Measurements from ENCODE around the gene NDUFC1.

The NDUFC1 gene

GRCh38 chr4:139243448-139244365, 58.6 kb downstream of the NDUFC1 start:
- Histone ChIP-seq H3K36me3 (ENCODE audit: insufficient read depth, low read depth, low read length) (no peaks in the 10 kb centered on the region), H3K4me1 (ENCODE audit: insufficient read depth, low read length) (peaks cover 13% of the 10 kb centered on the region), H3K27ac (ENCODE audit: low read length) (no peak overlapping the region), H3K9me3 (ENCODE audit: insufficient read depth, low read depth, low read length) (peaks cover 6% of the 10 kb centered on the region; the same call in 1 of the 2 replicates), H3K4me3 (ENCODE audit: low read length) (no peak overlapping the region), H3K9ac (ENCODE audit: low read depth, low read length) (no peak overlapping the region), H3K27me3 (ENCODE audit: insufficient read depth, low read length) (no peaks in the 10 kb centered on the region)

GRCh38 chr4:139242511-139243051, 59.7 kb downstream of the NDUFC1 start:
- Histone ChIP-seq H3K36me3 (ENCODE audit: insufficient read depth, low read depth, low read length) (no peaks in the 10 kb centered on the region), H3K9me3 (ENCODE audit: insufficient read depth, low read depth, low read length) (peaks cover 11% of the 10 kb centered on the region; the same call in 1 of the 2 replicates), H3K27me3 (ENCODE audit: insufficient read depth, low read length) (no peaks in the 10 kb centered on the region), H3K4me1 (ENCODE audit: insufficient read depth, low read length) (peaks cover 13% of the 10 kb centered on the region), H3K27ac (ENCODE audit: low read length) (no peak overlapping the region), H3K4me3 (ENCODE audit: low read length) (no peak overlapping the region), H3K9ac (ENCODE audit: low read depth, low read length) (no peak overlapping the region)

- Histone ChIP-seq H3K4me3 (ENCODE audit: low read length) (no peak overlapping the region), H3K9ac (ENCODE audit: low read depth, low read length) (peak overlapping the region; percentile 33; the same call in 1 of the 2 replicates), H3K36me3 (ENCODE audit: insufficient read depth, low read depth, low read length) (no peaks in the 10 kb centered on the region), H3K9me3 (ENCODE audit: insufficient read depth, low read depth, low read length) (peaks cover 11% of the 10 kb centered on the region; the same call in 1 of the 2 replicates), H3K4me1 (ENCODE audit: insufficient read depth, low read length) (peaks cover 13% of the 10 kb centered on the region), H3K27ac (ENCODE audit: low read length) (no peak overlapping the region), H3K27me3 (ENCODE audit: insufficient read depth, low read length) (no peaks in the 10 kb centered on the region)
Observed at GRCh38 chr4:139241784-139242151, 60.5 kb downstream of the NDUFC1 start.

GRCh38 chr4:139241086-139241783, 61.0 kb downstream of the NDUFC1 start:
- peak overlapping the region; percentile 50 for H3K9ac ChIP-seq (ENCODE audit: low read depth, low read length)
- H3K9me3 ChIP-seq (ENCODE audit: insufficient read depth, low read depth, low read length): peaks cover 11% of the 10 kb centered on the region; the same call in 1 of the 2 replicates
- H3K4me3 ChIP-seq (ENCODE audit: low read length): no peak overlapping the region
- no peaks in the 10 kb centered on the region for H3K27me3 ChIP-seq (ENCODE audit: insufficient read depth, low read length)
- H3K27ac ChIP-seq (ENCODE audit: low read length): no peak overlapping the region
- peaks cover 13% of the 10 kb centered on the region for H3K4me1 ChIP-seq (ENCODE audit: insufficient read depth, low read length)
- H3K36me3 ChIP-seq (ENCODE audit: insufficient read depth, low read depth, low read length): no peaks in the 10 kb centered on the region

All from iPS-20b (cell line).